Uterus (tissue), 2 donors: ENCODE data around the gene CDC42EP4.

Experiments used
- POLR2A ChIP-seq, 2 donors: fragments of 450-650 bp; IDR thresholded peaks; one replicate each; pipeline ENCODE4 v1.6.1; 2016; ENCODE audit warnings: antibody characterized with exemption in 2 of 2, mild to moderate bottlenecking in 1 of 2, moderate library complexity in 1 of 2
- TF ChIP-seq, protein P1 (sequence below), 4 experiments: fragments of 200-600 bp in 2 of 4; fragments of 450-650 bp in 2 of 4; sonication (generic) in 2 of 4; IDR thresholded peaks; one replicate each; pipeline ENCODE4 v1.5.1; 2016 to 2019; ENCODE audit warnings: antibody characterized with exemption in 4 of 4, mild to moderate bottlenecking in 2 of 4, moderate library complexity in 1 of 4

DNA sequence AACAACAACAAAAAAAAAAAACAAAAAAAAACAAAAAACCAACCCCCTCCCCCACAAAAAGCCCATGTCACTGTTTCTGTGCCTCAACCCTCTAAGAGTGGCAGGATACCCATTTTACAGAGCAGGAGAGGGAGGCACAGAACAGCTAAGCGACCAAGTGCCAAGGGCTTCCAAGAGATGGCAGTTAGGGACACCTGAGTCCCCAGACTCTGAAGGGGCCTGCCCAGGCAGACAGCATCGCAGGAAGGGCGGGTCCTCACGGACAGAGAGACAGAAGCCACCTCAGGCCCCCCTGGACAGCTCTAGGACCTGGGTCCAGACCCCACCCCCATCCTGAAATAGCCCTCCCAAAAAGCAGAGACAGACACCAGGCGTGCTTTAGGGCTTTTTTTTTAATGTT is 28.6 kb downstream of the CDC42EP4 start:
- TF ChIP-seq, protein P1, sequence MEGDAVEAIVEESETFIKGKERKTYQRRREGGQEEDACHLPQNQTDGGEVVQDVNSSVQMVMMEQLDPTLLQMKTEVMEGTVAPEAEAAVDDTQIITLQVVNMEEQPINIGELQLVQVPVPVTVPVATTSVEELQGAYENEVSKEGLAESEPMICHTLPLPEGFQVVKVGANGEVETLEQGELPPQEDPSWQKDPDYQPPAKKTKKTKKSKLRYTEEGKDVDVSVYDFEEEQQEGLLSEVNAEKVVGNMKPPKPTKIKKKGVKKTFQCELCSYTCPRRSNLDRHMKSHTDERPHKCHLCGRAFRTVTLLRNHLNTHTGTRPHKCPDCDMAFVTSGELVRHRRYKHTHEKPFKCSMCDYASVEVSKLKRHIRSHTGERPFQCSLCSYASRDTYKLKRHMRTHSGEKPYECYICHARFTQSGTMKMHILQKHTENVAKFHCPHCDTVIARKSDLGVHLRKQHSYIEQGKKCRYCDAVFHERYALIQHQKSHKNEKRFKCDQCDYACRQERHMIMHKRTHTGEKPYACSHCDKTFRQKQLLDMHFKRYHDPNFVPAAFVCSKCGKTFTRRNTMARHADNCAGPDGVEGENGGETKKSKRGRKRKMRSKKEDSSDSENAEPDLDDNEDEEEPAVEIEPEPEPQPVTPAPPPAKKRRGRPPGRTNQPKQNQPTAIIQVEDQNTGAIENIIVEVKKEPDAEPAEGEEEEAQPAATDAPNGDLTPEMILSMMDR (IDR thresholded peaks at IDR 0.05), result no peak
- TF ChIP-seq POLR2A (IDR thresholded peaks at IDR 0.05), result no peak
